Aorta (tissue), 5 donors: ENCODE data around the gene NPY4R2. TPM values are rescaled to one million over a fixed set of nuclear protein-coding genes. Genes with fewer than 3 reads are reported as not detected.
"Not testable (repeated sequence)": the region's sequence is repeated elsewhere in the genome, so short reads cannot be mapped to it uniquely, and the experiment has no call there.

Experiments used
- ATAC-seq: fragments of 200-7000 bp; cut with Tn5 transposase; one replicate; pipeline ENCODE4 v1.9.1; 2022; ENCODE audit warnings: moderate library complexity; ENCODE audit not compliant: low FRiP score
- DNase-seq, 2 donors: peaks; one replicate each; pipeline ENCODE4 v3.0.0-alpha.2; 2020
- H3K27ac ChIP-seq, 2 donors: one replicate each; pipeline ENCODE4 v1.5.1; 2013; ENCODE audit warnings: low read length in 2 of 2, mild to moderate bottlenecking in 2 of 2, moderate library complexity in 2 of 2, control low read depth in 1 of 2, inconsistent platforms in 1 of 2, low read depth in 1 of 2
- H3K27me3 ChIP-seq, 2 donors: one replicate each; pipeline ENCODE4 v1.6.1; 2013; ENCODE audit warnings: control low read depth in 1 of 2, low read length in 1 of 2, mild to moderate bottlenecking in 1 of 2, moderate library complexity in 1 of 2; ENCODE audit not compliant: insufficient read depth in 2 of 2, control insufficient read depth in 1 of 2
- H3K36me3 ChIP-seq, 2 donors: one replicate each; pipeline ENCODE4 v1.6.1; 2013; ENCODE audit warnings: control low read depth in 1 of 2, low read length in 1 of 2, mild to moderate bottlenecking in 1 of 2; ENCODE audit not compliant: insufficient read depth in 2 of 2, control insufficient read depth in 1 of 2
- H3K4me1 ChIP-seq, 2 donors: one replicate each; pipeline ENCODE4 v1.6.1; 2013; ENCODE audit warnings: low read length in 2 of 2, control low read depth in 1 of 2, mild to moderate bottlenecking in 1 of 2, moderate library complexity in 1 of 2; ENCODE audit not compliant: insufficient read depth in 2 of 2, control insufficient read depth in 1 of 2
- H3K4me3 ChIP-seq, 2 donors: one replicate each; pipeline ENCODE4 v1.5.1; 2013; ENCODE audit warnings: low read length in 2 of 2, control low read depth in 1 of 2, mild to moderate bottlenecking in 1 of 2
- H3K9me3 ChIP-seq: one replicate; pipeline ENCODE4 v1.6.1; 2013; ENCODE audit warnings: mild to moderate bottlenecking, low read length; ENCODE audit not compliant: control insufficient read depth
- WGBS, 2 donors: extraction: QIAGEN DNeasy Blood & Tissue Kit; methylation state at CpG; one replicate each; pipeline ENCODE4 v1.1.7; 2013; 5-methylcytosine and 5-hydroxymethylcytosine counted together
- intact Hi-C, 2 donors: fragments of 100-400 bp; cut with DNase I; formaldehyde crosslinking; loops; one replicate each; pipeline versions ENCODE4 v1.14.2 to v1.15.0; 2022
- polyA plus RNA-seq, 2 donors: library from polyadenylated mRNA; stranded (reverse); fragments of 200-250 nt; gene quantifications; one replicate each; pipeline ENCODE4 v1.2.3, GENCODE V29; 2013
- total RNA-seq, 2 donors: library from RNA; stranded (reverse); fragmentation: NEBNext Ultra II Directional; extraction: Animal tissue kit (Norgen Biotek cat#: 25700); gene quantifications; one replicate each; pipeline ENCODE4 v1.2.1, GENCODE V29; 2021
- donor health status: healthy with polysubstance abuse.
- donor health status: Bipolar disorder and iron deficiency.
- donor health status: DM: no; HTN: no; CAD: no.
- donor health status: DM: no; HTN: no; CAD: no.
- donor health status: DM: yes; HTN: yes; CAD: no.

NPY4R2 gene
- total and polyA plus RNA-seq, 4 donors, result not detected

- H3K9me3 ChIP-seq, H3K27ac ChIP-seq, H3K27me3 ChIP-seq, H3K4me3 ChIP-seq, H3K36me3 ChIP-seq, ATAC-seq, H3K4me1 ChIP-seq, intact Hi-C loops, DNase-seq: not testable (repeated sequence)
- WGBS, 2 donors, result 75 to 80% methylated on average over 3 of the region's 3 CpGs
Measured at GRCh38 chr10:47970047-47970446, 51.6 kb downstream of the NPY4R2 start.

GRCh38 chr10:47971598-47971997 is 53.1 kb downstream of the NPY4R2 start:
- H3K27ac ChIP-seq, H3K27me3 ChIP-seq, H3K9me3 ChIP-seq, DNase-seq, H3K36me3 ChIP-seq, ATAC-seq, H3K4me1 ChIP-seq, H3K4me3 ChIP-seq, intact Hi-C loops: not testable (repeated sequence)
- no CpG with 5 or more reads among the region's 5 CpGs for WGBS, 2 donors

DNA sequence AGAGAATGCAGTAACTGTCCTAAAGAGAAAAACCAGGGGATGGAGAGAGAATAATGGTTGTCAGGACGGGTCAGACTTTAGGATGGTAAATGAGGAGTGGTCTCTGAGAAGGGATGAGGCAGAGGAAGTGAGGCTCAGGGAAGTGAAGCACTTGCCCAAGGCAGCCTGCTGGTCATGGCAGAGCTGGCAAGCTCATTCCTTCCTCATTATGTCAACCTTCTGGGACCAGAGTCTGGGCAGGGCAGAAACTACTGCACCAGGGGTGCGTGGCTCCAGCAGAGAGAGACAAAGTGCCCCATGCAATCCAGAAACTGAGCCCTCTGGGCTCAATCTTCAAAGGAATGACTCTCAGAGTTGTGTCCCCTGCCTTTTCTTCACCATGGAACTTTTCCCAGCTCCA is 53.6 kb downstream of the NPY4R2 start:
- intact Hi-C loops, DNase-seq, H3K4me3 ChIP-seq, H3K4me1 ChIP-seq, H3K36me3 ChIP-seq, ATAC-seq, H3K9me3 ChIP-seq, H3K27me3 ChIP-seq, H3K27ac ChIP-seq: not testable (repeated sequence)
- 86% methylated on average over 1 of the region's 2 CpGs; no CpG with 5 or more reads in 1 of the 2 donors for WGBS, 2 donors

Other genes starting within 250 kb of the NPY4R2 start
- gene SYT15B, start 155.1 kb upstream of the NPY4R2 start, total RNA-seq, result 10 to 100 TPM in 1 of 2 donors, 1 to 10 TPM in 1; 2.7 to 15.9 TPM
- under 1 TPM in 1 of 2 donors, not detected in 1; 0.59 TPM for gene SYT15B, start 155.1 kb upstream of the NPY4R2 start, polyA plus RNA-seq
- not detected for gene FAM25C, start 81.1 kb downstream of the NPY4R2 start, total RNA-seq
- gene FAM25C, start 81.1 kb downstream of the NPY4R2 start, polyA plus RNA-seq, result 10 to 100 TPM in 1 of 2 donors, not detected in 1; 41.1 TPM